ENCODE results near the gene P2RX7.

The P2RX7 gene

DNA sequence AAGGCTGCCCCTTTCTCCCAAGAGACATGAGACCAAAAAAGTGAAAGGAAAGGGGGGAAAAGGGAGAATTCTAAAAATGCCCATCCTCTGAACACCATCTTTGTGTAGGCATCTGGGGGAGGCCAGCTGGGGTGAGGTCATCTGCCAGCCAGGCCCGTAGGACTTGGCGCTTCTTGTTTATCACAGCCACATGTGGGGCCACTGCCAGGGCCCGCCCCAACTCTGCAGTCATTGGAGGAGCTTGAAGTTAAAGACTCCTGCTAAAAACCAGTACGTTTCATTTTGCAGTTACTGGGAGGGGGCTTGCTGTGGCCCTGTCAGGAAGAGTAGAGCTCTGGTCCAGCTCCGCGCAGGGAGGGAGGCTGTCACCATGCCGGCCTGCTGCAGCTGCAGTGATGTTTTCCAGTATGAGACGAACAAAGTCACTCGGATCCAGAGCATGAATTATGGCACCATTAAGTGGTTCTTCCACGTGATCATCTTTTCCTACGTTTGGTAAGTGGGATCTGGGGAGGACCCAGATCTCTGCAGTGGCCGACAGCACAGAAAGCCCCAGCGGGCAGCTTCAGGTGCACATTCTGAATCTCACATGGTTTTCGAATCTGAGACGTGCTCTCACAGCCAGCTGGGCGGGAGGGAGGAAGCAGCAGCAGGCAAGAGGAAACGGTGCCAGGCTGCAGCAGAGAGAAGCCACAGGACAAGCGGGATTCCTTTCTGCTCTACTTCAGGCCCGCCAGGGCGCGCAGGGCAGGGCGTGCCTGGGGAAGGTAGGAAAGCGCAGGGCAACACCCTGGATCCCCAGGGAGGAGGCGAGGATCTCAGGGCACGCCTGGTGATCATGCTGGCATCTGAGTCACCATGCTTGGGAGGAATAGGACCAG, at the start of gene P2RX7:
P2RX7 (plus strand) TSS at position 276 of the 881 bp plus-strand sequence; CDS start at position 371, 95 bp downstream.
- Mint-ChIP-seq H3K27me3 (no peaks in the 10 kb centered on the region), H3K36me3 (no peaks in the 10 kb centered on the region), H3K4me3 (peak within 1 kb of the TSS; percentile 78), H3K27ac (peak within 1 kb of the TSS; percentile 89), H3K4me1 (peaks cover 64% of the 10 kb centered on the region), H3K9me3 (peaks cover 5% of the 10 kb centered on the region)
- peak; percentile 35 for ATAC-seq

DNA sequence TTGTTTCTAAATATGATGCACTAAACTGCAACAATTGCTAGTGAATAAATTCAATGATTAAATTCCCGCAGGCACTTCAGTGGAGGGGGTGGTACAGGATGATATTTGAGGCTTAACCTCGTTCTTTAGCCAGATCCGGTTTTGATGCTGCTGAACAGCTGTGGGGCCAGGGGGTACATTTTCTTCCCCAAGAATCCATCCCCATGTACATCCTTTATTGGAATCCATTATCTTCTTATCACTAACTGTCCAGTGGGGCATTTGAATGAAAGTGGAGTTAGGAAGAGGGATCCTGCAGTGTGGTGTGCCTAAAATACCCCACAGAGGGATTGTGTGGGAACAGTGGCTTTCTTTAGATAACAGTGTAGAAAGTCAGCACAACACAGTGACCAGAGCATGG, 48.4 kb upstream of the P2RX7 start:
- H3K4me1 Mint-ChIP-seq: peaks cover 10% of the 10 kb centered on the region
- no peaks in the 10 kb centered on the region for H3K9me3 Mint-ChIP-seq
- no peaks in the 10 kb centered on the region for H3K36me3 Mint-ChIP-seq
- no peak overlapping the region for H3K27ac Mint-ChIP-seq
- no peak overlapping the region for H3K4me3 Mint-ChIP-seq
- H3K27me3 Mint-ChIP-seq: no peaks in the 10 kb centered on the region
- ATAC-seq: no peak

GRCh38 chr12:121085069-121085468, 47.6 kb upstream of the P2RX7 start:
- H3K4me3 Mint-ChIP-seq: no peak overlapping the region
- peaks cover 10% of the 10 kb centered on the region for H3K4me1 Mint-ChIP-seq
- H3K27ac Mint-ChIP-seq: no peak overlapping the region
- H3K27me3 Mint-ChIP-seq: no peaks in the 10 kb centered on the region
- no peaks in the 10 kb centered on the region for H3K36me3 Mint-ChIP-seq
- ATAC-seq: no peak
- no peaks in the 10 kb centered on the region for H3K9me3 Mint-ChIP-seq

- H3K27ac Mint-ChIP-seq: no peak overlapping the region
- H3K4me1 Mint-ChIP-seq: peaks cover 10% of the 10 kb centered on the region
- no peak for ATAC-seq
Observed at GRCh38 chr12:121085506-121086353, 46.9 kb upstream of the P2RX7 start.

GRCh38 chr12:121086781-121087295, 45.8 kb upstream of the P2RX7 start:
- Mint-ChIP-seq H3K27me3 (no peaks in the 10 kb centered on the region), H3K4me1 (peaks cover 10% of the 10 kb centered on the region), H3K27ac (no peak overlapping the region), H3K9me3 (no peaks in the 10 kb centered on the region), H3K36me3 (no peaks in the 10 kb centered on the region), H3K4me3 (no peak overlapping the region)
- ATAC-seq: no peak

More at GRCh38 chr12:121085506-121086353, 46.9 kb upstream of the P2RX7 start:
- Mint-ChIP-seq H3K27me3 (no peaks in the 10 kb centered on the region), H3K36me3 (no peaks in the 10 kb centered on the region), H3K4me3 (no peak overlapping the region), H3K9me3 (no peaks in the 10 kb centered on the region)

DNA sequence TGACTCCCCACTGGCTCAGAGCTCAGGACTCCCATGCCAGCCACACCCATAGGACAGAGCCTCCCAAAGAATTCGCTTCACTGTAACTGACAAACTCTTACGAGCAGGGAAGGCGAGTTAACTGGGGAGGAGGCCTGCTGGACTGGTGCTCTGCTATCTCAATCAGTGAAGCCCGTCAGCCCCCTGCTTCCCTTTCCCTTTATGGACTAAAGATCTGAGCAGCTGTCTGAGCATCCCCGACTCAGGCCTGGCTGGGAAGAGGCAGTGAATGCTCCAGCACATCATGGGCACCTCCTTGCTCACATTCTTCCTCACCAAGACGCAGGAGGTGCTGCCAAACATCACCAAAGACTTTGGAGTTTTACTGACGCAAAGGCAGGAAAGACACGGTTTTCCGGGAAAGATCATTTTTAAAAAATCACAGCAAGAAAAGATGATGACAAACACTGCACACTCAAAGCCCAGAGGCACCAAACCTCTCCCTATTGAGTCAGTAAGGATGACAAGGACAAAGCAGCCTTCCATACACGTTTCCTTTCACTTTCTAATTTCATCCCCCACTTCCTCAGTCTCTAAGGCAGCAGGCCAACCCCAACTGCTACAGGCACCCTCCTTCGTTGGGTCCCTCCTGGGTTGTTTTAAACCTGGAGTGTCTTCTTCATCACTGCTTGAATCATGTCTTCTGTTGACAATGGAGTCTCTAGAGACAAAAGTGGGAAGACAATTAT, 45.0 kb upstream of the P2RX7 start:
- H3K4me3 Mint-ChIP-seq: no peak overlapping the region
- no peaks in the 10 kb centered on the region for H3K9me3 Mint-ChIP-seq
- no peaks in the 10 kb centered on the region for H3K36me3 Mint-ChIP-seq
- no peak for ATAC-seq
- no peaks in the 10 kb centered on the region for H3K27me3 Mint-ChIP-seq
- no peak overlapping the region for H3K27ac Mint-ChIP-seq
- H3K4me1 Mint-ChIP-seq: peaks cover 10% of the 10 kb centered on the region

DNA sequence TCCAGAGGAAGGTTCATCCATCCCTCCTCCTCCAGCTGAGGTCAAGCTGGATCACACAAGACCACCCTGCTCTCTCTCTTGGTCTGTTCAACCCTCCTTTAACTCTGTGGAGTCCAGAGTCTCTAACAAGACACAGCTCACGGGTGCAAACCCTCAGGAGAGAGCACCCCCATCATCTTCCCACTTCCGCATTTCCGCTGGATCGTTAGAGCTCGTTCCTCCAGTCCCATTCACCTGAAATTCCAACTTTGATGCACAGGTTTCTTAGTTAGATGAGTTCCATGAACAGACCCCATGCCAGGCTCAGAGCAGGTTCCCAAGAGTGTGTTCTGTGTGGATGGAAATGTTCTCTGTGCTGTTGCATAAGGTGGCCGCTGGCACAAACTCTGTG, 44.5 kb upstream of the P2RX7 start:
- H3K9me3 Mint-ChIP-seq: no peaks in the 10 kb centered on the region
- no peaks in the 10 kb centered on the region for H3K36me3 Mint-ChIP-seq
- no peak overlapping the region for H3K27ac Mint-ChIP-seq
- peaks cover 10% of the 10 kb centered on the region for H3K4me1 Mint-ChIP-seq
- H3K4me3 Mint-ChIP-seq: no peak overlapping the region
- ATAC-seq: no peak
- H3K27me3 Mint-ChIP-seq: no peaks in the 10 kb centered on the region

GRCh38 chr12:121089031-121089812, 43.5 kb upstream of the P2RX7 start:
- H3K36me3 Mint-ChIP-seq: no peaks in the 10 kb centered on the region
- no peak overlapping the region for H3K27ac Mint-ChIP-seq
- ATAC-seq: no peak
- no peaks in the 10 kb centered on the region for H3K9me3 Mint-ChIP-seq
- H3K27me3 Mint-ChIP-seq: no peaks in the 10 kb centered on the region
- peaks cover 10% of the 10 kb centered on the region for H3K4me1 Mint-ChIP-seq
- no peak overlapping the region for H3K4me3 Mint-ChIP-seq

- no peak overlapping the region for H3K27ac Mint-ChIP-seq
- H3K27me3 Mint-ChIP-seq: no peaks in the 10 kb centered on the region
- no peaks in the 10 kb centered on the region for H3K36me3 Mint-ChIP-seq
- peaks cover 10% of the 10 kb centered on the region for H3K4me1 Mint-ChIP-seq
- no peaks in the 10 kb centered on the region for H3K9me3 Mint-ChIP-seq
- H3K4me3 Mint-ChIP-seq: no peak overlapping the region
- ATAC-seq: no peak
Observed at GRCh38 chr12:121089813-121090430, 42.8 kb upstream of the P2RX7 start.

GRCh38 chr12:121090586-121091514, 41.8 kb upstream of the P2RX7 start:
- no peak overlapping the region for H3K27ac Mint-ChIP-seq
- peaks cover 17% of the 10 kb centered on the region for H3K4me1 Mint-ChIP-seq
- ATAC-seq: no peak
- H3K4me3 Mint-ChIP-seq: no peak overlapping the region
- no peaks in the 10 kb centered on the region for H3K9me3 Mint-ChIP-seq
- no peaks in the 10 kb centered on the region for H3K36me3 Mint-ChIP-seq
- peaks cover 8% of the 10 kb centered on the region for H3K27me3 Mint-ChIP-seq

DNA sequence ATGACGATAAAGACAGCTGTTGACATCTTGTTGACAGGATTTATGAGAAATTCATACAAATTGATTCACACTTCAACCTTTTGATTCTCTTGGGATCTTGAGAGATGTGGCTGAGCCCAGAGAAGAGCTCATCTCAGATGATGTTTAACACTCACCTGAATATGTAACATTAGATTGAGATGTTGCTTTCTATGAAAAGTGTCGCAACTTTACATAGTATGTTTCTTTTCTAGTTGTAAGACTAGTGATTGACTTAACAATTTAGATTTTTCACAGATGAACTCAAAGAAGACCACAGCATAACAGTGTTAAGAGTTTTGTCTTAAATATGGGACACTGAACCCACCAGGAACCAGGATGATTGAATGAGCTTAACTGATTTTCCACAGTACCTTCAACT, 40.6 kb upstream of the P2RX7 start:
- no peaks in the 10 kb centered on the region for H3K9me3 Mint-ChIP-seq
- H3K27me3 Mint-ChIP-seq: peaks cover 10% of the 10 kb centered on the region
- H3K4me3 Mint-ChIP-seq: no peak overlapping the region
- ATAC-seq: no peak
- H3K4me1 Mint-ChIP-seq: peaks cover 23% of the 10 kb centered on the region
- no peak overlapping the region for H3K27ac Mint-ChIP-seq
- no peaks in the 10 kb centered on the region for H3K36me3 Mint-ChIP-seq

- Mint-ChIP-seq H3K9me3 (no peaks in the 10 kb centered on the region), H3K36me3 (no peaks in the 10 kb centered on the region), H3K4me1 (peaks cover 13% of the 10 kb centered on the region), H3K27ac (no peak overlapping the region), H3K27me3 (peaks cover 10% of the 10 kb centered on the region), H3K4me3 (no peak overlapping the region)
- no peak for ATAC-seq
Observed at GRCh38 chr12:121093487-121093891, 39.2 kb upstream of the P2RX7 start.

DNA sequence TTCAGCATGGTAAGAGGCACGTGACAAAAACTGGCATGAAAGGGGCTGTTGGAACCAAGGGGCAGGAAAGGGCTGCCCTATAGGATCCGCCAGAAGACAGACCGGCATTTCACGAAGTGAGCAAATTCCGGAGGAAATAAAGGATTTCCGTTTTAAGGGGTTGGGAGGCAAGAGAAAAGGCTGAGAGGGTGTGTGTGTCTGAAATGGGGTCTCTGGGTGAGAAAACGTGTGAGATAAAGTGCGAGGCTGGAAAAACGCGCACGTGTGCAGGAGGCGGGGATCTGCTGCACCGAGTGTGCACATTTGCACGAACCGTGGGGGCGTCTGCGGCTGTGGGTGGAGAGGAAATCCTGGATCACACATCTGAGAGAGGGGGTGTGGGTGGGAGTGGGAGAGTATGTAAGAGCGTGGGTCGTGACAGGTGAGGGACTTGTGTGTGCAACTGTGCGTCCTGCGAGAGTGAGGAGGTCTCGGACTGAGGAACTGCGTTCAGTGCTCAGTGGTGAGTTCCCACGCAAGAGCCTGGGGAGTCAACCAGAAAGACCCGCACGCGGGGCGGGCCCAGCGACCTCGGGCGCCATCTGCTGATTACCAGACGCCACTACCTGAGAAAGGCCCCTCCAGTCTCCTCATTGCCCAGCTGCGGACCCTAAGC, 37.0 kb upstream of the P2RX7 start:
- H3K36me3 Mint-ChIP-seq: no peaks in the 10 kb centered on the region
- ATAC-seq: peak; percentile 90
- peak overlapping the region; percentile 65 for H3K4me3 Mint-ChIP-seq
- H3K27me3 Mint-ChIP-seq: peaks cover 10% of the 10 kb centered on the region
- H3K27ac Mint-ChIP-seq: peak overlapping the region; percentile 31
- peaks cover 2% of the 10 kb centered on the region for H3K9me3 Mint-ChIP-seq
- H3K4me1 Mint-ChIP-seq: peaks cover 13% of the 10 kb centered on the region
